HCT116 (cell line): ENCODE data around the gene TBATA. TPM values are rescaled to one million over a fixed set of nuclear protein-coding genes. Genes with fewer than 3 reads are reported as not detected.

Experiments used
- ATAC-seq: fragments of 200-7000 bp; cut with Tn5 transposase; 2 replicates; pipeline ENCODE4 v1.9.1; 2020; ENCODE audit warnings: mild to moderate bottlenecking, moderate library complexity
- BruUV-seq: library from RNA; stranded (reverse); fragments of 400-500 nt; replicated peaks from 2 replicates; lab custom pipeline; 2021; lab: Mats Ljungman, UMichigan
- CTCF ChIA-PET: fragments of 300-600 bp; sonication (Branson Sonifier 250); formaldehyde crosslinking; loops from one replicate; lab custom pipeline; 2021; ENCODE audit warnings: antibody characterized with exemption; lab: Charles Lee
- POLR2A ChIA-PET: fragments of 300-600, 350-600 bp; sonication (Branson Sonifier 250); formaldehyde crosslinking; loops from one replicate; lab custom pipeline; 2021; ENCODE audit warnings: antibody characterized with exemption; lab: Charles Lee
- RAD21 ChIA-PET, 2 experiments: fragments of 300-600 bp; sonication (Branson Sonifier 250); formaldehyde crosslinking; loops; one replicate each; lab custom pipeline; 2023; ENCODE audit warnings: low total read pairs in 2 of 2; ENCODE audit not compliant: uncharacterized antibody in 2 of 2, unreplicated experiment in 2 of 2, low non-redundant PET in 1 of 2; lab: Charles Lee
- DNase-seq: peaks from one replicate; pipeline ENCODE4 v3.0.0-alpha.2; 2010; ENCODE audit warnings: low read depth, low spot score
- H2AFZ ChIP-seq: fragments of 200-600 bp; shearing (Covaris generic), sonication (generic); 2 replicates; pipeline ENCODE4 v1.6.1; 2017; ENCODE audit warnings: low read depth, mixed run types, mixed read lengths, antibody characterized with exemption, low read length; ENCODE audit not compliant: poor library complexity, severe bottlenecking
- H3K27ac ChIP-seq: 2 replicates; pipeline ENCODE4 v1.5.1; 2012; ENCODE audit warnings: low read depth, low read length
- H3K27me3 ChIP-seq: fragments of 200-600 bp; sonication (generic); 2 replicates; pipeline ENCODE4 v1.6.1; 2016; ENCODE audit warnings: mixed run types, low read length, mixed read lengths; ENCODE audit not compliant: insufficient read depth
- H3K36me3 ChIP-seq, 2 experiments: fragments of 200-500 bp in 1 of 2; fragments of 200-600 bp in 1 of 2; sonication (Bioruptor generic) in 1 of 2; sonication (generic) in 1 of 2; 2 replicates each; pipeline versions ENCODE4 v1.5.1 to v1.6.1; 2014 to 2016; ENCODE audit warnings: low read length in 2 of 2, inconsistent platforms in 1 of 2, mixed read lengths in 1 of 2, mixed run types in 1 of 2; ENCODE audit not compliant: insufficient read depth in 2 of 2, control insufficient read depth in 1 of 2
- H3K4me1 ChIP-seq, 2 experiments: fragments of 200-600 bp in 1 of 2; sonication (generic) in 1 of 2; 2 replicates each; pipeline versions ENCODE4 v1.5.1 to v1.6.1; 2012 to 2017; ENCODE audit warnings: low read length in 2 of 2, inconsistent platforms in 1 of 2, mild to moderate bottlenecking in 1 of 2, mixed read lengths in 1 of 2, mixed run types in 1 of 2, moderate library complexity in 1 of 2; ENCODE audit not compliant: insufficient read depth in 2 of 2, control insufficient read depth in 1 of 2
- H3K4me2 ChIP-seq: fragments of 200-600 bp; sonication (generic); 2 replicates; pipeline ENCODE4 v1.6.1; 2017; ENCODE audit warnings: mixed run types, low read length, mixed read lengths
- H3K4me3 ChIP-seq, 2 experiments: fragments of 200-600 bp in 1 of 2; sonication (generic) in 1 of 2; replicated peaks in 1 of 2; 2 replicates each; pipeline ENCODE4 v1.5.1; 2011 to 2016; ENCODE audit warnings: low read length in 2 of 2, control low read depth in 1 of 2, low read depth in 1 of 2, mild to moderate bottlenecking in 1 of 2, mixed read lengths in 1 of 2, mixed run types in 1 of 2
- H3K79me2 ChIP-seq: fragments of 200-600 bp; sonication (generic); 2 replicates; pipeline ENCODE4 v1.6.1; 2017; ENCODE audit warnings: mild to moderate bottlenecking, mixed run types, low read length, moderate library complexity, mixed read lengths; ENCODE audit not compliant: insufficient read depth
- H3K9ac ChIP-seq: fragments of 200-600 bp; sonication (generic); 2 replicates; pipeline ENCODE4 v1.6.1; 2016; ENCODE audit warnings: low read length, mixed read lengths
- H3K9me2 ChIP-seq: fragments of 200-600 bp; sonication (generic), shearing (Covaris generic); 2 replicates; pipeline ENCODE4 v1.6.1; 2017; ENCODE audit warnings: mixed run types, mild to moderate bottlenecking, moderate library complexity; ENCODE audit not compliant: insufficient read depth
- H3K9me3 ChIP-seq, 2 experiments: fragments of 200-500 bp in 1 of 2; fragments of 200-600 bp in 1 of 2; sonication (Bioruptor generic) in 1 of 2; sonication (generic) in 1 of 2; 2 replicates each; pipeline ENCODE4 v1.6.1; 2014 to 2017; ENCODE audit warnings: low read length in 2 of 2, mixed read lengths in 2 of 2, inconsistent platforms in 1 of 2, low read depth in 1 of 2, mild to moderate bottlenecking in 1 of 2, mixed run types in 1 of 2, moderate library complexity in 1 of 2; ENCODE audit not compliant: control insufficient read depth in 1 of 2, insufficient read depth in 1 of 2
- H4K20me1 ChIP-seq: fragments of 200-600 bp; sonication (generic), shearing (Covaris generic); 2 replicates; pipeline ENCODE4 v1.6.1; 2017; ENCODE audit warnings: mixed run types, mild to moderate bottlenecking, moderate library complexity; ENCODE audit not compliant: insufficient read depth
- ATF3 ChIP-seq: IDR thresholded peaks from 2 replicates; pipeline ENCODE4 v1.6.1; 2012
- CTCF ChIP-seq, 3 experiments: fragments of 200-600 bp in 1 of 3; sonication (generic) in 1 of 3; IDR thresholded peaks in 2 of 3; conservative IDR thresholded peaks in 1 of 3; 2 replicates each; pipeline ENCODE4 v1.5.1; 2012 to 2017; ENCODE audit warnings: low read depth in 2 of 3, low read length in 2 of 3, antibody characterized with exemption in 1 of 3, borderline replicate concordance in 1 of 3, control low read depth in 1 of 3, mild to moderate bottlenecking in 1 of 3, mixed read lengths in 1 of 3, mixed run types in 1 of 3, moderate library complexity in 1 of 3; ENCODE audit not compliant: insufficient read depth in 1 of 3
- ELF1 ChIP-seq: IDR thresholded peaks from 2 replicates; pipeline ENCODE4 v1.6.1; 2012; ENCODE audit warnings: low read depth, borderline replicate concordance
- EZH2 ChIP-seq: fragments of 200-600 bp; sonication (generic); IDR thresholded peaks from 2 replicates; pipeline ENCODE4 v1.6.1; 2017; ENCODE audit warnings: antibody characterized with exemption, mixed run types
- EZH2phosphoT487 ChIP-seq: fragments of 200-600 bp; IDR thresholded peaks from 2 replicates; pipeline ENCODE4 v1.6.1; 2018; ENCODE audit warnings: antibody characterized with exemption, borderline replicate concordance
- FOSL1 ChIP-seq: IDR thresholded peaks from 2 replicates; pipeline ENCODE4 v1.6.1; 2012; ENCODE audit warnings: low read depth
- JUND ChIP-seq: IDR thresholded peaks from 2 replicates; pipeline ENCODE4 v1.6.1; 2012
- MAX ChIP-seq: IDR thresholded peaks from 2 replicates; pipeline ENCODE4 v1.6.1; 2012
- POLR2A ChIP-seq: IDR thresholded peaks from 2 replicates; pipeline ENCODE4 v1.7.0; 2011; ENCODE audit warnings: borderline replicate concordance; ENCODE audit not compliant: insufficient read depth, insufficient read length; ENCODE audit errors: extremely low read depth
- POLR2AphosphoS5 ChIP-seq: IDR thresholded peaks from 2 replicates; pipeline ENCODE4 v1.6.1; 2011; ENCODE audit warnings: mild to moderate bottlenecking, low read depth, low read length, moderate library complexity
- SP1 ChIP-seq: IDR thresholded peaks from 2 replicates; pipeline ENCODE4 v1.6.1; 2012; ENCODE audit warnings: low read depth
- SRF ChIP-seq: IDR thresholded peaks from 2 replicates; pipeline ENCODE4 v1.6.1; 2012; ENCODE audit warnings: low read depth
- YY1 ChIP-seq: IDR thresholded peaks from 2 replicates; pipeline ENCODE4 v1.6.1; 2011; ENCODE audit warnings: low read length, low read depth, moderate library complexity, mild to moderate bottlenecking; ENCODE audit not compliant: insufficient replicate concordance; ENCODE audit errors: extremely low read depth
- ZBTB33 ChIP-seq: IDR thresholded peaks from 2 replicates; pipeline ENCODE4 v1.6.1; 2011; ENCODE audit warnings: mild to moderate bottlenecking, low read length, moderate library complexity; ENCODE audit not compliant: insufficient replicate concordance; ENCODE audit errors: extremely low read depth
- ZFX ChIP-seq: fragments of 450-650 bp; IDR thresholded peaks from 2 replicates; pipeline ENCODE4 v1.6.1; 2017
- intact Hi-C: fragments of 100-400 bp; cut with micrococcal nuclease; formaldehyde crosslinking; loops from 2 replicates; pipeline ENCODE4 v1.10.0; 2022
- total RNA-seq: library from RNA; stranded (reverse); gene quantifications from one replicate; pipeline ENCODE4 v1.2.1, GENCODE V29; 2021; ENCODE audit not compliant: unreplicated experiment

TBATA gene
- total RNA-seq, 1 experiment from 2014 or later = not detected

GRCh38 chr10:70797840-70798239, 12.7 kb upstream of the TBATA start:
- RAD21 ChIA-PET = no interaction called here
- no TSS peak for BruUV-seq
- intact Hi-C loops = no loop called here
- TF ChIP-seq POLR2AphosphoS5 (no peak), YY1 (no peak), ZBTB33 (no peak), FOSL1 (no peak), MAX (no peak), SP1 (no peak), SRF (no peak), ZFX (no peak), POLR2A (no peak), ELF1 (no peak), JUND (no peak), CTCF (IDR thresholded peaks at IDR 0.05 in 2 of 3, conservative IDR thresholded peaks at IDR 0.05 in 1 of 3; ENCODE audit: borderline replicate concordance in 1 of 3, insufficient read depth in 1 of 3, low read depth in 2 of 3, low read length in 2 of 3) (no peak), EZH2phosphoT487 (no peak), EZH2 (no peak), ATF3 (no peak)
- Histone ChIP-seq H3K27ac (no peak overlapping the region), H4K20me1 (no peaks in the 10 kb centered on the region), H3K36me3 (no peaks in the 10 kb centered on the region), H3K79me2 (no peaks in the 10 kb centered on the region), H3K4me1 (no peaks in the 10 kb centered on the region), H3K27me3 (no peaks in the 10 kb centered on the region), H3K9me3 (no peaks in the 10 kb centered on the region), H3K4me3 (no peak overlapping the region), H3K4me2 (no peak overlapping the region), H3K9me2 (no peaks in the 10 kb centered on the region), H3K9ac (no peak overlapping the region), H2AFZ (no peak overlapping the region)
- ATAC-seq (no peak), DNase-seq (no peak)
- POLR2A ChIA-PET = no interaction called here
- CTCF ChIA-PET = no interaction called here
